ENCODE measurements around the gene TMEM50B.
A peak's percentile ranks its signal among the peaks of the same experiment; 100 is the strongest.

TMEM50B gene

DNA sequence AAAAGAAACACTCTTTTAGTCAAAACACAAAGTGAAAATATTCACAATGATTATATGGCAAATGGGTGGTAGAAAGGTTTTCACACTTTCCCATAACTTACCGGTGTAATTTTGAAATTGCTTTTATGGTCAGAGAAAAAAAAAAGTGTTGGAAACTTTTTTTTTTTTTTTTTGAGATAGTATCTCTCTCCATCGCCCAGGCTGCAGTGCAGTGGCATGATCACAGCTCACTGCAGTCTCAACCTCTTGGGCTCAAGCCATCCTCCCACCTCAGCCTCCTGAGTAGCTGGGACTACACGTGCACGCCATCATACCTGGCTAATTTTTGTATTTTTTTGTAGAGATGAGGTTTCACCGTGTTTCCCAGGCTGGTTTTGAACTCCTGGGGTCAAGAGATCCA, 73.3 kb downstream of the TMEM50B start:
- DNase-seq (ENCODE audit: low spot score), result no peak
- Histone ChIP-seq H3K4me3 (peak overlapping the region; percentile 19), H3K27ac (no peak overlapping the region)
- TF ChIP-seq, protein P1, sequence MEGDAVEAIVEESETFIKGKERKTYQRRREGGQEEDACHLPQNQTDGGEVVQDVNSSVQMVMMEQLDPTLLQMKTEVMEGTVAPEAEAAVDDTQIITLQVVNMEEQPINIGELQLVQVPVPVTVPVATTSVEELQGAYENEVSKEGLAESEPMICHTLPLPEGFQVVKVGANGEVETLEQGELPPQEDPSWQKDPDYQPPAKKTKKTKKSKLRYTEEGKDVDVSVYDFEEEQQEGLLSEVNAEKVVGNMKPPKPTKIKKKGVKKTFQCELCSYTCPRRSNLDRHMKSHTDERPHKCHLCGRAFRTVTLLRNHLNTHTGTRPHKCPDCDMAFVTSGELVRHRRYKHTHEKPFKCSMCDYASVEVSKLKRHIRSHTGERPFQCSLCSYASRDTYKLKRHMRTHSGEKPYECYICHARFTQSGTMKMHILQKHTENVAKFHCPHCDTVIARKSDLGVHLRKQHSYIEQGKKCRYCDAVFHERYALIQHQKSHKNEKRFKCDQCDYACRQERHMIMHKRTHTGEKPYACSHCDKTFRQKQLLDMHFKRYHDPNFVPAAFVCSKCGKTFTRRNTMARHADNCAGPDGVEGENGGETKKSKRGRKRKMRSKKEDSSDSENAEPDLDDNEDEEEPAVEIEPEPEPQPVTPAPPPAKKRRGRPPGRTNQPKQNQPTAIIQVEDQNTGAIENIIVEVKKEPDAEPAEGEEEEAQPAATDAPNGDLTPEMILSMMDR (IDR thresholded peaks at IDR 0.05), result no peak

DNA sequence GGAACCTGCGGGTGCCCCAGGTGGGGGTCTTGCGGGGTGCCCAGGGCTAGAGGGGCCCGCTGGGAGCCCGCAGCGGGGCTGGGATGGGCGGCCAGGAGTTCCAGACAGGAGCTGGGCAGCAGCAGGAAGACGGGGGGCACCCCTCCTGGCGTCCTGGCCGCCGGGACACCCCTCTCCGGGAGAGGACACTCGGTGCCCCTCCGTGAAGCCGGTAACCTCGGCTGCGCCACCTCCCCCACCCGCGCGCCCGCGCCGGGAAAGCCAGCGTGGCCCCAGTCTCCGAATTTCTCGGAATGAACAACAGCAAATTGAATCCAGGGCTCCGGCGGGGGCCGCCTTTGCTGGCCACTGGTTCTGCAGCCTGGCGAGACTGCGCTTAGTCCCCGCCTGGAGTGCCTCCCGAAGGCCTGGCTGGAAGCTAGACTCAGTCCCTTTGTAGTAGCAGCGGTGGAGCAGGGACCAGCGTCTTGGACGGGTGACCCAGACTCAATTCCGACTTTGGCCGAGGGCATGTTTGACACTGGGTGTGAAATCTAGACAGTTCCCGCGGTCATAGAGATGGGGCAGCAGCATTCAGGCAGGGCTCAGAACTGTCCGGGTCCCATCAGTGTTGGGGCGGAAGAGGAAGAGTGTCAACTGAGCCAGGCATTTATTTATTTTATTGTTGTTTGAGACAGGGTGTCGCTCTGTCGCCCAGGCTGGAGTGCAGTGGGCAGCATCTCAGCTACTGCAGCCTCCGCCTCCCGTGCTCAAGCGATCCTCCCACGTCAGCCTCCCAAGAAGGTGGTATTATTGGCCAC, 75.8 kb downstream of the TMEM50B start:
- TF ChIP-seq, protein P1 (IDR thresholded peaks at IDR 0.05), result no peak
- H3K27ac ChIP-seq, result peak overlapping the region; percentile 98 to 99
- peak; percentile 85 for DNase-seq (ENCODE audit: low spot score)
- H3K4me3 ChIP-seq, result peak overlapping the region; percentile 92

DNA sequence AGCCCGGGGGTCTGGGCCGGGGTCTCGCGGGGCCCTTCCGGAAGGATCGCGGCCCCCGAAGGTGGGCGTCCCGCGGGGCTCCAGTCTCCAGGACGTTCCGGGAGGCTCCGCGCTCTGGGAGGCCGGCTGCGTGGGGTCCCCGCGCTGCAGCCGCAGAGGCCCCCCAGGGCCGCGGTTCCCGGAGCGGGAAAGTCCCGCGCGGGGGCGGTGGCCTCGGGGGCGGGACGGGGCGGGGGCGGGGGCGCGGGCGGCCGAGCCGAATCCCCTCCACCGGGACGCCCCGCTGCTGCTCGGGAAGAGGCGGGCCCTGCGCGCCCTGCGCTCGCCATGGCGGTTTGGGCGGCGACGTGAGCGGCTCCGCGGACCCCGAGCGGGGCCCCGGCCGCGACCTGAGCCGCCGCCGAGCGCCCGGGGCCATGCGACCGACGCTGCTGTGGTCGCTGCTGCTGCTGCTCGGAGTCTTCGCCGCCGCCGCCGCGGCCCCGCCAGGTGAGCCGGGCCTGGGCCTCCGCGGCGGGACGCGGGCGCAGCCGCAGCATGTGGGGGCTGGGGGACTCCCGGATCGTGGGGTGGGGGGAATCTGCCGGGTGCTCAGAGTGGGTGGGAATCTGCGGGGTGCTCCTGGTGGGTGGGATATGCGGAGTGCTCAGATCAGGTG, 76.5 kb downstream of the TMEM50B start, which contains the start of gene IFNGR2:
Gene IFNGR2, plus strand, starts transcription at position 286 of the 658 bp plus-strand sequence. Its CDS starts 131 bp downstream, at position 417.
- peak within 1 kb of the TSS; percentile 98 to 99 for H3K27ac ChIP-seq
- no peak for DNase-seq (ENCODE audit: low spot score)

DNA sequence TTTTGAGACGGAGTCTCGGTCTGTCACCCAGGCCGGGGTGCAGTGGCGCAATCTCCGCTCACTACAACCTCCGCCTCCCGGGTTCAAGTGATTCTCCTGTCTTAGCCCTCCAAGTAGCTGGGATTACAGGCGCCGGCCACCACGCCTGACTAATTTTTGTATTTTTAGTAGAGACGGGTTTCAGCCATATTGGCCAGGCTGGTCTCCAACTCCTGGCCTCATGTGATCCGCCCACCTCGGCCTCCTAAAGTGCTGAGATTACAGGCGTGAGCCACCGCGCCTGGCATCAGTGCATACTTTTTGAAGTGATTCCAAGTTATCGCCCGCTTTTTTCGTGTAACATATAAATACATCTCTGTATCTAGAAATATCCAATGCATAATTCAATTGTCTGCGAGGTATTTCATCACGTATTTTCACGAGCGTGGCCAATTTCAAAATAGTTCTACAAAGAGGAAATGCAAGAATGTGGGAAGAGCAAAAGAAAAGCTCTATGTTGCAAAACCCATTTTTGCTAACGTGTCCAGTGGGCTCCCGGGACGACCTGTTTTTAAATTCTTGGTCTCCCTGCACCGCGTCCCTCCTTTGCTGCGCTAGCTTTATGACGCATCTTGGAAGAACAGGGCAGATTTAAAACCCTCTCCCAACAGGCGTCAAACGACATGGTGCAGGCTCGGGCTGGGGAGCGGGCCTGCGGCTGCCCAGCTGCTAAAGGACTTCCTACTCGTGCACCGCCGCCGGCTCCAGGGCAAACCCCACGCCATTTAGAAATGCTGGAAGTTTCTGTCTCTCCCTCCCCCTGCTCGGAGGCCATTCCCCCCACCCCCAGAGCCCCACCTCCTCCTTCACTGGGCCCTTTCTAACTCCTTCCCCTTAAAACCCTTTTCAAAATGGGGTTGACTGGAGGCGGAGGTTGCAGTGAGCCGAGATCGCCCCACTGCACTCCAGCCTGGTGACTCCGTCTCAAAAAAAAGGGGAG, 77.5 kb downstream of the TMEM50B start:
- Histone ChIP-seq H3K27ac (peak overlapping the region; percentile 98 to 99), H3K4me3 (peak overlapping the region; percentile 92)
- TF ChIP-seq, protein P1 (IDR thresholded peaks at IDR 0.05), result no peak
- peak; percentile 88 for DNase-seq (ENCODE audit: low spot score)

More for the DNA sequence above, 76.5 kb downstream of the TMEM50B start, which contains the start of gene IFNGR2:
- H3K4me3 ChIP-seq, result peak within 1 kb of the TSS; percentile 92
- TF ChIP-seq, protein P1 (IDR thresholded peaks at IDR 0.05), result no peak

DNA sequence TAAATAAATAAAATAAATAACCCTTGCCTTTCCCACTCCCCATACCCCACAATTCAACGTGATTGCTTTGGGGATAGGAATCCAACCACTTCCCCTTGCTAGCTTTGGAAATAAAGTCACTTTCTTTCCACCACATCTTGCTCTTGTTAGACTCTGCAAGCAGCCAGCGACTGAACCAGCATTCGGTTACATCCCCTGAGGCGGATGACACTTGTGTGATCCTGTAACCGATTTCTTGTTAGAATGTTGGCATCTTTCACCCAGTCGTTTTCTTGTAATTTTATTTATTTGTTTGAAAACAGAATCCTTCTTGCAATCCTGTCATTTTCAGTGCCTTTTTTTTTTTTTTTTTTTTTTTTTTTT, 78.2 kb downstream of the TMEM50B start:
- no peak for DNase-seq (ENCODE audit: low spot score)
- no peak overlapping the region for H3K4me3 ChIP-seq
- peak overlapping the region; percentile 37 to 98 for H3K27ac ChIP-seq
- TF ChIP-seq, protein P1 (IDR thresholded peaks at IDR 0.05), result no peak

Data from coronary artery (tissue), 2 donors.